DND-41 (cell line): ENCODE data around the gene FOXP1.
"Not testable (repeated sequence)": the region's sequence is repeated elsewhere in the genome, so short reads cannot be mapped to it uniquely, and the experiment has no call there.

ENCODE experiments used
- ATAC-seq: fragments of 200-7000 bp; cut with Tn5 transposase; 3 replicates; pipeline ENCODE4 v1.9.1; 2021; ENCODE audit warnings: low read depth; ENCODE audit not compliant: insufficient read depth
- DNase-seq: peaks from one replicate; pipeline ENCODE4 v3.0.0-alpha.2; 2020
- H2AFZ ChIP-seq: 2 replicates; pipeline ENCODE4 v1.6.0; 2012; ENCODE audit warnings: low read depth, low read length
- H3K27ac ChIP-seq: 2 replicates; pipeline ENCODE4 v1.5.1; 2012; ENCODE audit warnings: low read length, inconsistent platforms
- H3K27me3 ChIP-seq: fragments of 200-600 bp; sonication (generic); 2 replicates; pipeline ENCODE4 v1.6.0; 2012; ENCODE audit warnings: low read length, mild to moderate bottlenecking, inconsistent platforms; ENCODE audit not compliant: insufficient read depth, poor library complexity
- H3K36me3 ChIP-seq: 2 replicates; pipeline ENCODE4 v1.5.1; 2012; ENCODE audit warnings: low read length, inconsistent platforms; ENCODE audit not compliant: insufficient read depth
- H3K4me1 ChIP-seq: 2 replicates; pipeline ENCODE4 v1.5.1; 2012; ENCODE audit warnings: mild to moderate bottlenecking, low read length; ENCODE audit not compliant: insufficient read depth
- H3K4me2 ChIP-seq: 2 replicates; pipeline ENCODE4 v1.6.0; 2012; ENCODE audit warnings: mild to moderate bottlenecking, moderate library complexity, low read length, inconsistent platforms; ENCODE audit not compliant: insufficient read depth
- H3K4me3 ChIP-seq, 2 experiments: fragments of 200-600 bp in 1 of 2; shearing (Covaris generic) in 1 of 2; 2 replicates each; pipeline ENCODE4 v1.5.1; 2012 to 2016; ENCODE audit warnings: inconsistent platforms in 2 of 2, low read length in 2 of 2, mild to moderate bottlenecking in 2 of 2, low read depth in 1 of 2, moderate library complexity in 1 of 2
- H3K79me2 ChIP-seq: 2 replicates; pipeline ENCODE4 v1.6.0; 2012; ENCODE audit warnings: low read length, inconsistent platforms; ENCODE audit not compliant: insufficient read depth
- H3K9ac ChIP-seq: 2 replicates; pipeline ENCODE4 v1.6.0; 2012; ENCODE audit warnings: low read depth, mild to moderate bottlenecking, inconsistent platforms, low read length, moderate library complexity
- H3K9me3 ChIP-seq: 2 replicates; pipeline ENCODE4 v1.5.1; 2012; ENCODE audit warnings: low read length, moderate library complexity, mild to moderate bottlenecking, inconsistent platforms; ENCODE audit not compliant: insufficient read depth, severe bottlenecking
- H4K20me1 ChIP-seq: 2 replicates; pipeline ENCODE4 v1.6.0; 2012; ENCODE audit warnings: low read length; ENCODE audit not compliant: insufficient read depth
- CTCF ChIP-seq: IDR thresholded peaks from 2 replicates; pipeline ENCODE4 v1.5.1; 2012; ENCODE audit warnings: borderline replicate concordance, low read length, moderate library complexity, mild to moderate bottlenecking; ENCODE audit not compliant: poor library complexity, severe bottlenecking; ENCODE audit errors: extremely low read depth
- EZH2 ChIP-seq: IDR thresholded peaks from 3 replicates; pipeline ENCODE4 v1.6.1; 2012; ENCODE audit warnings: borderline replicate concordance, low read depth, mild to moderate bottlenecking, moderate library complexity, low read length, inconsistent platforms; ENCODE audit not compliant: severe bottlenecking

The FOXP1 gene

GRCh38 chr3:71327936-71328335, 255.6 kb downstream of the FOXP1 start:
- H3K4me2 ChIP-seq: no peak overlapping the region
- no peak for DNase-seq
- no peak overlapping the region for H2AFZ ChIP-seq
- TF ChIP-seq EZH2: no peak
- no peak overlapping the region for H3K4me3 ChIP-seq
- H3K9me3 ChIP-seq: no peaks in the 10 kb centered on the region
- H4K20me1 ChIP-seq: no peaks in the 10 kb centered on the region
- no peak overlapping the region for H3K9ac ChIP-seq
- no peak overlapping the region for H3K27ac ChIP-seq
- peaks cover 4% of the 10 kb centered on the region; the same call in 1 of the 2 replicates for H3K36me3 ChIP-seq
- H3K27me3 ChIP-seq: no peaks in the 10 kb centered on the region
- no peak for ATAC-seq
- 0 out of 2 replicates have a peak, but pooled peaks cover 3% of the 10 kb centered on the region for H3K79me2 ChIP-seq
- no peaks in the 10 kb centered on the region for H3K4me1 ChIP-seq

GRCh38 chr3:71325715-71326114, 257.8 kb downstream of the FOXP1 start:
- no peaks in the 10 kb centered on the region for H4K20me1 ChIP-seq
- H3K79me2 ChIP-seq: 0 out of 2 replicates have a peak, but pooled peaks cover 3% of the 10 kb centered on the region
- H3K9ac ChIP-seq: no peak overlapping the region
- TF ChIP-seq CTCF: no peak
- H3K9me3 ChIP-seq: no peaks in the 10 kb centered on the region
- DNase-seq (no peak), ATAC-seq (no peak)
- H2AFZ ChIP-seq: no peak overlapping the region
- H3K36me3 ChIP-seq: no peaks in the 10 kb centered on the region
- H3K27ac ChIP-seq: no peak overlapping the region
- H3K4me2 ChIP-seq: no peak overlapping the region
- no peak overlapping the region for H3K4me3 ChIP-seq
- H3K27me3 ChIP-seq: no peaks in the 10 kb centered on the region
- H3K4me1 ChIP-seq: no peaks in the 10 kb centered on the region

- H3K27ac ChIP-seq, ATAC-seq, H3K9ac ChIP-seq, H3K27me3 ChIP-seq, H3K4me1 ChIP-seq, H3K4me3 ChIP-seq, H3K36me3 ChIP-seq, DNase-seq, H3K79me2 ChIP-seq, H3K4me2 ChIP-seq, H2AFZ ChIP-seq, H3K9me3 ChIP-seq, H4K20me1 ChIP-seq: not testable (repeated sequence)
These were observed 259.3 kb downstream of the FOXP1 start for GRCh38 chr3:71324224-71324623.

GRCh38 chr3:71323558-71323957, 260.0 kb downstream of the FOXP1 start:
- H3K4me1 ChIP-seq: peaks cover 2% of the 10 kb centered on the region; the same call in 1 of the 2 replicates
- H3K79me2 ChIP-seq: 0 out of 2 replicates have a peak, but pooled peaks cover 7% of the 10 kb centered on the region
- no peak overlapping the region for H3K4me2 ChIP-seq
- no peak overlapping the region for H3K27ac ChIP-seq
- DNase-seq (no peak), ATAC-seq (no peak)
- H3K9me3 ChIP-seq: no peaks in the 10 kb centered on the region
- H3K4me3 ChIP-seq: no peak overlapping the region
- no peaks in the 10 kb centered on the region for H3K27me3 ChIP-seq
- no peak overlapping the region for H3K9ac ChIP-seq
- no peak overlapping the region for H2AFZ ChIP-seq
- H3K36me3 ChIP-seq: no peaks in the 10 kb centered on the region
- TF ChIP-seq EZH2 (no peak), CTCF (no peak)
- H4K20me1 ChIP-seq: peaks cover 6% of the 10 kb centered on the region
